Spinal cord (tissue), 10 donors: ENCODE measurements around the gene KRT84. TPM values are rescaled to one million over a fixed set of nuclear protein-coding genes. Genes with fewer than 3 reads are reported as not detected.

Experiments
- DNase-seq, 6 donors: peaks; one replicate each; pipeline versions ENCODE4 v3.0.0 to v3.0.0-alpha.2; 2013 to 2015; ENCODE audit warnings: low spot score in 6 of 6, low read depth in 4 of 6
- H3K27ac ChIP-seq: one replicate; pipeline ENCODE4 v1.5.1; 2013; ENCODE audit warnings: low read depth, low read length, control low read depth
- H3K27me3 ChIP-seq: one replicate; pipeline ENCODE4 v1.6.1; 2013; ENCODE audit warnings: low read length; ENCODE audit not compliant: control insufficient read depth, insufficient read depth
- H3K36me3 ChIP-seq: one replicate; pipeline ENCODE4 v1.6.1; 2013; ENCODE audit warnings: low read length; ENCODE audit not compliant: control insufficient read depth, insufficient read depth
- H3K4me1 ChIP-seq: one replicate; pipeline ENCODE4 v1.6.1; 2013; ENCODE audit warnings: low read length; ENCODE audit not compliant: control insufficient read depth, insufficient read depth
- H3K4me3 ChIP-seq: one replicate; pipeline ENCODE4 v1.5.1; 2013; ENCODE audit warnings: low read depth, low read length, control low read depth
- H3K9me3 ChIP-seq: one replicate; pipeline ENCODE4 v1.6.1; 2013; ENCODE audit warnings: low read length; ENCODE audit not compliant: control insufficient read depth, insufficient read depth
- WGBS: methylation state at CpG from one replicate; pipeline ENCODE4 v1.1.5; 2013; ENCODE audit warnings: missing lambda C conversion rate; ENCODE audit not compliant: insufficient coverage; 5-methylcytosine and 5-hydroxymethylcytosine counted together
- polyA plus RNA-seq, 2 donors: library from polyadenylated mRNA; unstranded; fragments of 120-200 nt; gene quantifications; one replicate each; pipeline ENCODE4 v1.2.1, GENCODE V29; 2013; ENCODE audit not compliant: insufficient read length in 2 of 2
- total RNA-seq, 2 donors: library from RNA; depleted of rRNA in 1 of 2; stranded (reverse); fragments of 120-200 nt in 1 of 2; fragments of >200 nt in 1 of 2; gene quantifications; one replicate each; pipeline versions ENCODE4 v1.2.3 to v1.2.4, GENCODE V29; 2013 to 2014
- donor health status: healthy.

KRT84 gene
- total and polyA plus RNA-seq, 4 donors, result not detected

- no peaks in the 10 kb centered on the region for H3K36me3 ChIP-seq
- H3K9me3 ChIP-seq, result no peaks in the 10 kb centered on the region
- DNase-seq, result no peak
- 85% methylated on average over 9 of the region's 10 CpGs for WGBS
- no peak overlapping the region for H3K27ac ChIP-seq
- H3K4me3 ChIP-seq, result no peak overlapping the region
- no peaks in the 10 kb centered on the region for H3K27me3 ChIP-seq
- peaks cover 7% of the 10 kb centered on the region for H3K4me1 ChIP-seq
Observed at GRCh38 chr12:52327830-52328500, 57.5 kb downstream of the KRT84 start.

Other genes with a start within 250 kb of the KRT84 start
- gene KRT80, start 193.6 kb downstream of the KRT84 start, total RNA-seq, result not detected
- under 1 TPM in 1 of 2 donors, not detected in 1; 0.12 TPM for gene KRT80, start 193.6 kb downstream of the KRT84 start, polyA plus RNA-seq
- gene KRT7, start 152.4 kb downstream of the KRT84 start, total RNA-seq, result under 1 TPM in 1 of 2 donors, not detected in 1; 0.33 TPM
- 1 to 10 TPM in 1 of 2 donors, under 1 TPM in 1; 0.63 to 1.2 TPM for gene KRT7, start 152.4 kb downstream of the KRT84 start, polyA plus RNA-seq
- under 1 TPM; 0.10 to 0.11 TPM for gene KRT86, start 111.0 kb downstream of the KRT84 start, total RNA-seq
- under 1 TPM; 0.65 to 0.73 TPM for gene KRT86, start 111.0 kb downstream of the KRT84 start, polyA plus RNA-seq
- gene KRT81, start 94.1 kb downstream of the KRT84 start, total RNA-seq, result under 1 TPM in 1 of 2 donors, not detected in 1; 0.17 TPM
- under 1 TPM; 0.15 to 0.55 TPM for gene KRT81, start 94.1 kb downstream of the KRT84 start, polyA plus RNA-seq
- gene KRT83, start 64.3 kb downstream of the KRT84 start, total RNA-seq, result not detected
- gene KRT83, start 64.3 kb downstream of the KRT84 start, polyA plus RNA-seq, result not detected
- not detected for gene KRT85, start 18.2 kb downstream of the KRT84 start, total RNA-seq
- not detected for gene KRT85, start 18.2 kb downstream of the KRT84 start, polyA plus RNA-seq
- gene KRT82, start 20.7 kb upstream of the KRT84 start, total RNA-seq, result not detected
- gene KRT82, start 20.7 kb upstream of the KRT84 start, polyA plus RNA-seq, result not detected
- gene KRT75, start 48.7 kb upstream of the KRT84 start, total RNA-seq, result under 1 TPM in 1 of 2 donors, not detected in 1; 0.06 TPM
- under 1 TPM in 1 of 2 donors, not detected in 1; 0.12 TPM for gene KRT75, start 48.7 kb upstream of the KRT84 start, polyA plus RNA-seq
- gene KRT6B, start 66.5 kb upstream of the KRT84 start, total RNA-seq, result not detected
- not detected for gene KRT6B, start 66.5 kb upstream of the KRT84 start, polyA plus RNA-seq
- gene KRT6C, start 88.2 kb upstream of the KRT84 start, total RNA-seq, result not detected
- not detected for gene KRT6C, start 88.2 kb upstream of the KRT84 start, polyA plus RNA-seq
- not detected for gene KRT6A, start 107.6 kb upstream of the KRT84 start, total RNA-seq
- gene KRT6A, start 107.6 kb upstream of the KRT84 start, polyA plus RNA-seq, result not detected
- under 1 TPM in 1 of 2 donors, not detected in 1; 0.99 TPM for gene KRT5, start 134.7 kb upstream of the KRT84 start, total RNA-seq
- gene KRT5, start 134.7 kb upstream of the KRT84 start, polyA plus RNA-seq, result under 1 TPM; 0.27 to 0.68 TPM
- under 1 TPM in 1 of 2 donors, not detected in 1; 0.06 TPM for gene KRT71, start 167.5 kb upstream of the KRT84 start, total RNA-seq
- under 1 TPM; 0.33 to 0.35 TPM for gene KRT71, start 167.5 kb upstream of the KRT84 start, polyA plus RNA-seq
- gene KRT74, start 188.2 kb upstream of the KRT84 start, total RNA-seq, result under 1 TPM in 1 of 2 donors, not detected in 1; 0.10 TPM
- gene KRT74, start 188.2 kb upstream of the KRT84 start, polyA plus RNA-seq, result under 1 TPM in 1 of 2 donors, not detected in 1; 0.20 TPM
- gene KRT72, start 215.8 kb upstream of the KRT84 start, total RNA-seq, result under 1 TPM; 0.10 to 0.11 TPM
- gene KRT72, start 215.8 kb upstream of the KRT84 start, polyA plus RNA-seq, result under 1 TPM; 0.29 to 0.51 TPM
- gene KRT73, start 232.9 kb upstream of the KRT84 start, total RNA-seq, result under 1 TPM in 1 of 2 donors, not detected in 1; 0.10 TPM
- gene KRT73, start 232.9 kb upstream of the KRT84 start, polyA plus RNA-seq, result under 1 TPM in 1 of 2 donors, not detected in 1; 0.33 TPM